ENCODE results near the gene PGAP3.

Gene PGAP3

GRCh38 chr17:39655105-39655504, 32.8 kb downstream of the PGAP3 start:
- ATAC-seq, result no peak

- peak; percentile 67 to 76 for ATAC-seq
These were observed 34.1 kb downstream of the PGAP3 start for GRCh38 chr17:39653662-39654331.

GRCh38 chr17:39653316-39653661, 34.6 kb downstream of the PGAP3 start:
- ATAC-seq, result no peak

- ATAC-seq, result no peak
These were observed 35.1 kb downstream of the PGAP3 start for GRCh38 chr17:39652587-39653315.

- no peak for ATAC-seq
These were observed 35.8 kb downstream of the PGAP3 start for GRCh38 chr17:39651923-39652586.

GRCh38 chr17:39650121-39650579, 37.7 kb downstream of the PGAP3 start:
- ATAC-seq, result no peak

- no peak for ATAC-seq
These were observed 39.1 kb downstream of the PGAP3 start for GRCh38 chr17:39648616-39649366.

- no peak for ATAC-seq
These were observed 40.6 kb downstream of the PGAP3 start for GRCh38 chr17:39647256-39647655.

GRCh38 chr17:39643271-39643670, 44.6 kb downstream of the PGAP3 start:
- ATAC-seq, result no peak

- ATAC-seq, result no peak
These were observed 45.4 kb downstream of the PGAP3 start for GRCh38 chr17:39642291-39643074.

- no peak for ATAC-seq
These were observed 46.0 kb downstream of the PGAP3 start for GRCh38 chr17:39641883-39642282.

GRCh38 chr17:39641097-39641496, 46.8 kb downstream of the PGAP3 start:
- no peak for ATAC-seq

- ATAC-seq, result no peak
These were observed 47.2 kb downstream of the PGAP3 start for GRCh38 chr17:39640591-39641031.

GRCh38 chr17:39639566-39640458, 48.0 kb downstream of the PGAP3 start:
- ATAC-seq, result no peak

GRCh38 chr17:39639043-39639442, 48.8 kb downstream of the PGAP3 start:
- ATAC-seq, result no peak

GRCh38 chr17:39638317-39638716, 49.5 kb downstream of the PGAP3 start:
- ATAC-seq, result no peak

GRCh38 chr17:39636927-39637736, 50.7 kb downstream of the PGAP3 start, which contains the start of gene STARD3:
Gene STARD3 (plus strand): TSS chr17:39637144. CDS start chr17:39653532, 16,388 bp downstream.
- ATAC-seq, result peak; percentile 91 to 94

GRCh38 chr17:39636587-39636926, 51.3 kb downstream of the PGAP3 start:
- peak in 1 of 2 donors; percentile 4 for ATAC-seq

- no peak for ATAC-seq
These were observed 52.2 kb downstream of the PGAP3 start for GRCh38 chr17:39635614-39636176.

GRCh38 chr17:39634384-39634871, 53.4 kb downstream of the PGAP3 start:
- ATAC-seq, result no peak
